HG03575 (cell line): Measurements from ENCODE around the gene VMO1.

ENCODE experiments used
- ATAC-seq: cut with Tn5 transposase; IDR thresholded peaks from one replicate; pipeline ENCODE4 v1.9.1; 2021; ENCODE audit not compliant: unreplicated experiment, insufficient number of reproducible peaks, low FRiP score; ENCODE audit errors: extremely low read depth

The VMO1 gene

DNA sequence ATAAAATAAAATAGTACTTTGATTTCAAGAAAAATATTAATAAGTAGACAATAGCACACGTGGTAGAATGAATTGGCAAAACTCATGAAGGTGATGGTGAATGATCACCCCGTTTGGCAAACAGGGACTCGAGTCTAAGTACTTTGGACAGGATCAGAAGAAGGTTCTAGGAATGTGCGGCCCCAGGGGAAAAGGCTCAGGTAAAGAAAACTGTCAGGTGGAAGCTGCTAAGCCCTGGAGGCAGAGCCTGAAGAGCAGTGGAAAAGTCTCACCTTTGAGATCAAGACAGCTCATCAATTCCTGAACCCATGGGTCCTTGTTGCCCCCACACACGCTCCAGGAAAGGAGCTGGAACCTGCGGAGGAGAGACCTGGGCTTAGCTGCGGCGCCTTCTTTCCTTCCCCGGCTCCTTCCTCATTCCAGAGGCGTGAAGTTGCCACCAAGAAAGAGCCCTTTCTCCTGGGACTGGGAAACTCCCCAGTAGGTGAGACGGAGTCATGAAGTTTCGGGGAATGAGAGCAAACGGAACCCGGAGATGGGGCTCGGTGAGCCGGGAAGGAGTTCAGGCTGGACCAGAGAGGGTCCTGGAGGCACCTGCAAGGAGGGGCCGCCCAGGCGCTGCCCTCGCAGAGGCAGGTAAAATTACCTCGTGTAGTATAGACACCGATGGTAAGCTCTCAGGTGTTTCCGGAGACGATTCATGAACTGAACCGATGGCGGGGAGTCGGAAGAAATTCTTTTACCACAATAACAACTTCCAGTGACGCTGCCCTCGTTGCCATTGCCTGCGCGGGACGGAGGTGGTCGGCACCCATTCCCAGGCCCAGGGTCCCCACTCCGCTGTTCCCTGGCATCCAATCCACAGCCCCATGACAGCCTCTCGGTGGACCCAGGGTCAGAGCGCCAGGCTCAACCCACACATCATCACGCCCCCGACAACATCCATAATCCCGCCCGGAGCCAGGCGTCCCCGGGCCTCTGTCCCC lies 47.7 kb downstream of the VMO1 start:
- ATAC-seq = no peak

DNA sequence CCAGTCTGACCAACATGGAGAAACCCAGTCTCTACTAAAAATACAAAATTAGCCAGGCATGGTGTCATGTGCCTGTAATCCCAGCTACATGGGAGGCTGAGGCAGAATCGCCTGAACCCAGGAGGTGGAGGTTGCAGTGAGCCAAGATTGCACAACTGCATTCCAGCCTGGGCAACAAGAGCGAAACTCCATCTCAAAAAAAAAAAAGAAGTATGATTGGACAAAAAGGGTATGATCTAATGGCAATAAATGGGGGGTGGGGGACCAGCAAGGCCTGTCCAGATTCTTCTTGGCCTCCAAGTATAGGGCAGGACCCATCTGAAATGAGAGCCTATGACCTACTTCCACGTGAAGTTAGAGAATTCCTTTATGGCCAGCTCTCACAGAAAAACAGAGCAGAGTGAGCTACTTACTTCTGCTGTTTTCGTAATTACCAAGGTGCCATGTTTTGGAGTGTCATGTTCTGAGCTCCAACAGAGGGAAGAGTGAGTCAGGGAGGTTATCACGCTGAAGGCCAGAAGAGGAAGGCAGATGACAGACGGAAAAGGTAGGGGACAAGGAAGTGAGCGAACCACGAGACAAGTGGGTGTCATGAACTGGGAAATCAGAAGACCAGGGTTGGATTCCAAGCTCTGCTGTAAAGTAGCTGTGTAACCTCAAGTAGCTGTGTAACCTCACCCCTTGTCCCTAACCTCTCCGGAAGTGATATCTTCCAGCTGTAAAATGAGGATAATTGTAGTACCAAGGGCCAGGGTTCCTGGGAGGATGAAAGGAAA lies 50.1 kb downstream of the VMO1 start:
- no peak for ATAC-seq
